Natural killer cell (primary cell): ENCODE data around the gene UTS2R. TPM values are rescaled to one million over a fixed set of nuclear protein-coding genes. Genes with fewer than 3 reads are reported as not detected.

ENCODE experiments used
- ATAC-seq, 3 donors: fragments of 150-1000 bp in 2 of 3; fragments of 200-7000 bp in 1 of 3; cut with Tn5 transposase; 1 replicate in 1 of 3; 2 replicates in 2 of 3; pipeline ENCODE4 v1.10.0; 2021; ENCODE audit warnings: mild to moderate bottlenecking in 2 of 3, moderate library complexity in 2 of 3
- DNase-seq, 2 donors: peaks; one replicate each; pipeline versions ENCODE4 v3.0.0 to v3.0.0-alpha.2; 2013 to 2021; ENCODE audit warnings: mixed read lengths in 1 of 2
- H3K27ac ChIP-seq: one replicate; pipeline ENCODE4 v1.5.1; 2013; ENCODE audit warnings: mild to moderate bottlenecking, low read length
- H3K27me3 ChIP-seq: one replicate; pipeline ENCODE4 v1.6.1; 2013; ENCODE audit warnings: low read length; ENCODE audit not compliant: control insufficient read depth, insufficient read depth
- H3K36me3 ChIP-seq: one replicate; pipeline ENCODE4 v1.6.1; 2013; ENCODE audit warnings: low read length; ENCODE audit not compliant: control insufficient read depth, insufficient read depth
- H3K4me1 ChIP-seq: one replicate; pipeline ENCODE4 v1.6.1; 2013; ENCODE audit warnings: low read length; ENCODE audit not compliant: control insufficient read depth, insufficient read depth
- H3K4me3 ChIP-seq: one replicate; pipeline ENCODE4 v1.5.1; 2013; ENCODE audit warnings: low read length
- H3K9me3 ChIP-seq: one replicate; pipeline ENCODE4 v1.6.1; 2013; ENCODE audit warnings: low read length; ENCODE audit not compliant: control insufficient read depth, insufficient read depth
- H3K27ac Mint-ChIP-seq, 2 donors: one replicate each; pipeline ENCODE4 v1.8.0; 2022; ENCODE audit warnings: mild to moderate bottlenecking in 2 of 2, mixed read lengths in 2 of 2, moderate library complexity in 1 of 2
- H3K27me3 Mint-ChIP-seq, 2 donors: one replicate each; pipeline ENCODE4 v1.8.0; 2022; ENCODE audit warnings: low read depth in 2 of 2, mixed read lengths in 2 of 2
- H3K36me3 Mint-ChIP-seq: one replicate; pipeline ENCODE4 v1.8.0; 2022; ENCODE audit warnings: mixed read lengths
- H3K4me1 Mint-ChIP-seq, 2 donors: one replicate each; pipeline ENCODE4 v1.8.0; 2022; ENCODE audit warnings: mixed read lengths in 2 of 2
- H3K4me3 Mint-ChIP-seq: one replicate; pipeline ENCODE4 v1.8.0; 2022; ENCODE audit warnings: mild to moderate bottlenecking, moderate library complexity, mixed read lengths
- H3K9me3 Mint-ChIP-seq, 2 donors: one replicate each; pipeline ENCODE4 v1.8.0; 2022; ENCODE audit warnings: mixed read lengths in 2 of 2
- WGBS: methylation state at CpG from one replicate; pipeline ENCODE4 v1.1.7; 2013; ENCODE audit warnings: missing lambda C conversion rate; ENCODE audit not compliant: insufficient coverage; 5-methylcytosine and 5-hydroxymethylcytosine counted together
- intact Hi-C: fragments of 100-400 bp; cut with micrococcal nuclease; formaldehyde crosslinking; loops from one replicate; pipeline ENCODE4 v1.14.2; 2022
- total RNA-seq, 4 donors: library from RNA; stranded (reverse); fragments of 120-200 nt in 1 of 4; gene quantifications; one replicate each; pipeline versions ENCODE4 v1.2.3 to v1.2.4, GENCODE V29; 2013 to 2022
- TF ChIP-seq, protein P1 (sequence below): fragments of 200-600 bp; IDR thresholded peaks from one replicate; pipeline ENCODE4 v1.8.0; 2022; ENCODE audit warnings: antibody characterized with exemption

The UTS2R gene
- total RNA-seq, 3 donors from 2014 or later (not counting 1 experiment from before 2014, with no cell fraction given) = 0.28 TPM; not detected in 2

DNA sequence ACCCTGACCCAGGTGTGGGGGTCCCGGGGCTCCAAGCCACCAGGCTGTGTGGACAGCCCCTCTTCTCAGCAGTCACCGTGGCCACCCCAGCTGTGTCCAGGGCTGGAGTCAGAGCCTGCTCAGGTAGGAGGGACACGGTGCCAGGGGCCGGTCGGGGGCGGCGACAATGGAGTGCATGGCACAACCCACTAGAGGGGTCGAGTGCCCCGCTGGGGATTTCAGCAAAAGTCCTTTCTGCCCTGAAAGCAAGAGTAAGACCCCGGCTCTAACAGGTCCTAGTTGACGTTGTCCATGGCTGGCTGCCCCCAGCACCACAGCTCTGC lies 11.3 kb downstream of the UTS2R start:
- no peak overlapping the region for H3K4me3 Mint-ChIP-seq

DNA sequence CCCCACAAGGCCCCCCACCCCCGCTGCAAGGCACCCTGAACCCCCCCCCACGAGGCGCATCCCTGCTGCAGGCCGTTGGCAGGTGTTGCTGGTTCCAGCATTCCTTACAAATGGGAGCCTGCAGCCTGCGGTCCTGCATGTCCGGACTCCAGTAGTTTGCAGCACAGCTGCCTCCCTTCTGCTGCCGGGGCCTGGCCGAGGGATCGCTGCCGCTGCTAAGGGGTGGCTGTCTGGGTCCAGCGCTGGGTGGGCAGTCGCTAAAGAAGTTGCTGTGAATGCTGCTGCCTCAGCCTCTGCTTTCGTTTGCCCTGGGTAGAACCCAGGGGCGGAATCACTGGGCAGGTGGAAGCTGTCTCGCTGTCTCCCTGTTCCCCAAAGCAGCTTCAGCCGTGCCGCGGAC lies 11.8 kb downstream of the UTS2R start:
- no peak for ATAC-seq
- Histone ChIP-seq H3K27ac (no peak overlapping the region), H3K27me3 (peaks cover 15% of the 10 kb centered on the region), H3K36me3 (no peaks in the 10 kb centered on the region), H3K9me3 (no peaks in the 10 kb centered on the region), H3K4me3 (no peak overlapping the region), H3K4me1 (peaks cover 5% of the 10 kb centered on the region)
- Mint-ChIP-seq H3K4me3 (no peak overlapping the region), H3K36me3 (no peaks in the 10 kb centered on the region), H3K27me3 (peaks cover 9 to 20% of the 10 kb centered on the region in 2 donors), H3K27ac (no peak overlapping the region), H3K9me3 (no peaks in the 10 kb centered on the region), H3K4me1 (peaks cover 8 to 20% of the 10 kb centered on the region in 2 donors)
- TF ChIP-seq, protein P1, sequence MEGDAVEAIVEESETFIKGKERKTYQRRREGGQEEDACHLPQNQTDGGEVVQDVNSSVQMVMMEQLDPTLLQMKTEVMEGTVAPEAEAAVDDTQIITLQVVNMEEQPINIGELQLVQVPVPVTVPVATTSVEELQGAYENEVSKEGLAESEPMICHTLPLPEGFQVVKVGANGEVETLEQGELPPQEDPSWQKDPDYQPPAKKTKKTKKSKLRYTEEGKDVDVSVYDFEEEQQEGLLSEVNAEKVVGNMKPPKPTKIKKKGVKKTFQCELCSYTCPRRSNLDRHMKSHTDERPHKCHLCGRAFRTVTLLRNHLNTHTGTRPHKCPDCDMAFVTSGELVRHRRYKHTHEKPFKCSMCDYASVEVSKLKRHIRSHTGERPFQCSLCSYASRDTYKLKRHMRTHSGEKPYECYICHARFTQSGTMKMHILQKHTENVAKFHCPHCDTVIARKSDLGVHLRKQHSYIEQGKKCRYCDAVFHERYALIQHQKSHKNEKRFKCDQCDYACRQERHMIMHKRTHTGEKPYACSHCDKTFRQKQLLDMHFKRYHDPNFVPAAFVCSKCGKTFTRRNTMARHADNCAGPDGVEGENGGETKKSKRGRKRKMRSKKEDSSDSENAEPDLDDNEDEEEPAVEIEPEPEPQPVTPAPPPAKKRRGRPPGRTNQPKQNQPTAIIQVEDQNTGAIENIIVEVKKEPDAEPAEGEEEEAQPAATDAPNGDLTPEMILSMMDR = no peak
- 84% methylated on average over 17 of the region's 18 CpGs for WGBS
- intact Hi-C loops = no loop called here
- DNase-seq = no peak

More for the DNA sequence above, 11.3 kb downstream of the UTS2R start:
- no peak for ATAC-seq
- peaks cover 9 to 20% of the 10 kb centered on the region in 2 donors for H3K27me3 Mint-ChIP-seq
- Histone ChIP-seq H3K27me3 (peaks cover 15% of the 10 kb centered on the region), H3K9me3 (no peaks in the 10 kb centered on the region), H3K4me3 (no peak overlapping the region), H3K4me1 (peaks cover 5% of the 10 kb centered on the region), H3K27ac (no peak overlapping the region), H3K36me3 (no peaks in the 10 kb centered on the region)
- TF ChIP-seq, protein P1 = no peak
- no peaks in the 10 kb centered on the region for H3K9me3 Mint-ChIP-seq
- H3K36me3 Mint-ChIP-seq = no peaks in the 10 kb centered on the region
- peaks cover 8 to 18% of the 10 kb centered on the region in 2 donors for H3K4me1 Mint-ChIP-seq
- DNase-seq = no peak
- WGBS = 84% methylated on average over 11 of the region's 11 CpGs
- H3K27ac Mint-ChIP-seq = no peak overlapping the region
- intact Hi-C loops = no loop called here

DNA sequence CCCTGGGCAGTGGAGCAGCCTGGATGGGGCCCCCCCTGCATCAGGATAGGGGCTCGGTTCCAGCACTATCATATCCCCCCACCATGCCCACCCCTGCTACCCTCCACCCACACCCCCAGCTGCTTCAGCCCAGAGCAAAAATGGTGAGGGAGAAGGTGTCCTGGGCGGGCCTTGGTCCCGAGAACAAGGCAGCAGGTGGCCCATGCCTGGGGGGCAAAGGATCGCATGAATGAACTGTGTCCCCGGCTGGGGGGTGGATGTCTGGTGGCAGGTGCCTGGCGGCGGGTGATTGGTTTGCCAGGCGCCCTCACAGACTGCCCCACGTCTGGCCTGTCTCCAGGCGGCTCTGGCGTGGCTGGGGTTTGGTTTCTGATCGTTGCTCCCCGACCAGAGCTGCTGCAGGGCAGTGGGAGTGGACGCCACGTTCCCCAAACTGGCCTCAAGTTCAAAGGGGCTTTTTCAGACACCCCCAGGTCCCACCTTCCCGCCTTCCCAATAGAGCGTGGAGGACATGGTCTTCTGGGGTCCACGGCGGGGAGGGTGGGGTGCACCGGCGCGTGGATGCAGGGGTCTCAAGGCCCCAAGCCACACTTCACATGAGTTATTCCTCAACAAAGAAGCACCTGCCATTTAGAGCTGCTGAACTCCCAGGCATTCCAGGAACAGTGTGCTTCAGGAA lies 12.6 kb downstream of the UTS2R start:
- TF ChIP-seq, protein P1 = no peak
- Mint-ChIP-seq H3K9me3 (no peaks in the 10 kb centered on the region), H3K4me3 (no peak overlapping the region), H3K27me3 (peaks cover 9 to 16% of the 10 kb centered on the region in 2 donors), H3K27ac (no peak overlapping the region), H3K4me1 (peaks cover 8 to 20% of the 10 kb centered on the region in 2 donors), H3K36me3 (no peaks in the 10 kb centered on the region)
- no peak overlapping the region for H3K27ac ChIP-seq
- no peak for ATAC-seq
- DNase-seq = no peak
- 67% methylated on average over 21 of the region's 22 CpGs for WGBS
- no peaks in the 10 kb centered on the region for H3K9me3 ChIP-seq
- no peaks in the 10 kb centered on the region for H3K36me3 ChIP-seq
- intact Hi-C loops = no loop called here
- H3K4me3 ChIP-seq = no peak overlapping the region
- H3K4me1 ChIP-seq = peaks cover 5% of the 10 kb centered on the region
- peaks cover 15% of the 10 kb centered on the region for H3K27me3 ChIP-seq
